HG02970 (cell line): ENCODE data around the gene UPK1A.

Experiments used
- ATAC-seq: cut with Tn5 transposase; IDR thresholded peaks from one replicate; pipeline ENCODE4 v1.9.1; 2021; ENCODE audit warnings: mild to moderate bottlenecking, moderate library complexity, moderate number of reproducible peaks; ENCODE audit not compliant: unreplicated experiment, low FRiP score

Gene UPK1A

GRCh38 chr19:35666251-35666913 lies at the start of gene UPK1A:
Gene UPK1A, plus strand, starts transcription at chr19:35666517. Its CDS starts 296 bp downstream, at chr19:35666813.
- no peak for ATAC-seq

- no peak for ATAC-seq
Measured at GRCh38 chr19:35618857-35619256, 47.5 kb upstream of the UPK1A start.

GRCh38 chr19:35619290-35619923 lies 46.9 kb upstream of the UPK1A start:
- no peak for ATAC-seq

- no peak for ATAC-seq
Measured at GRCh38 chr19:35620001-35620400, 46.3 kb upstream of the UPK1A start.

GRCh38 chr19:35621708-35622107 lies 44.6 kb upstream of the UPK1A start:
- ATAC-seq = no peak

GRCh38 chr19:35622750-35623149 lies 43.6 kb upstream of the UPK1A start:
- no peak for ATAC-seq

- ATAC-seq = no peak
Measured at GRCh38 chr19:35623327-35624010, 42.8 kb upstream of the UPK1A start.

- no peak for ATAC-seq
Measured at GRCh38 chr19:35628264-35628564, 38.1 kb upstream of the UPK1A start.

- peak; percentile 95 for ATAC-seq
Measured at GRCh38 chr19:35628565-35629331, 37.6 kb upstream of the UPK1A start, which contains the start of gene RBM42. Gene RBM42, plus strand, starts transcription at chr19:35629036. Its CDS starts 118 bp downstream, at chr19:35629154.

GRCh38 chr19:35629332-35629633 lies 37.0 kb upstream of the UPK1A start:
- ATAC-seq = no peak

- no peak for ATAC-seq
Measured at GRCh38 chr19:35633727-35634440, 32.4 kb upstream of the UPK1A start.

GRCh38 chr19:35636651-35637050 lies 29.7 kb upstream of the UPK1A start:
- ATAC-seq = no peak

- no peak for ATAC-seq
Measured at GRCh38 chr19:35637165-35637564, 29.2 kb upstream of the UPK1A start.

GRCh38 chr19:35639321-35639639 lies 27.0 kb upstream of the UPK1A start:
- no peak for ATAC-seq

GRCh38 chr19:35639863-35640262 lies 26.5 kb upstream of the UPK1A start:
- ATAC-seq = no peak

- ATAC-seq = no peak
Measured at GRCh38 chr19:35641515-35642151, 24.7 kb upstream of the UPK1A start, which contains the start of gene ETV2. Gene ETV2, plus strand, starts transcription at chr19:35641745. Its CDS starts 716 bp downstream, at chr19:35642461.

- ATAC-seq = no peak
Measured at GRCh38 chr19:35642312-35642711, 24.0 kb upstream of the UPK1A start.

GRCh38 chr19:35642798-35643254 lies 23.5 kb upstream of the UPK1A start:
- ATAC-seq = no peak

GRCh38 chr19:35643255-35644205 lies 22.8 kb upstream of the UPK1A start:
- peak; percentile 29 for ATAC-seq
